RWPE2 (cell line): ENCODE measurements around the gene OR4D1.

ENCODE experiments used
- ATAC-seq: fragments of 200-7000 bp; cut with Tn5 transposase; 3 replicates; pipeline ENCODE4 v1.9.1; 2021; ENCODE audit warnings: low read depth
- DNase-seq: peaks from one replicate; pipeline ENCODE4 v3.0.0-alpha.2; 2020; ENCODE audit warnings: low spot score
- H3K27ac ChIP-seq: fragments of 450-650 bp; 2 replicates; pipeline ENCODE4 v1.5.1; 2017; ENCODE audit warnings: mild to moderate bottlenecking; ENCODE audit not compliant: poor library complexity, severe bottlenecking
- H3K27me3 ChIP-seq: fragments of 250-450 bp; sonication (Bioruptor Pico); 2 replicates; pipeline ENCODE4 v1.5.1; 2021; ENCODE audit warnings: mild to moderate bottlenecking, moderate library complexity; ENCODE audit not compliant: insufficient read depth, poor library complexity, severe bottlenecking
- H3K36me3 ChIP-seq: fragments of 250-450 bp; sonication (Bioruptor Pico); 2 replicates; pipeline ENCODE4 v1.5.1; 2020; ENCODE audit warnings: low read depth, mild to moderate bottlenecking, moderate library complexity
- H3K4me1 ChIP-seq: fragments of 250-450 bp; sonication (Bioruptor Pico); 2 replicates; pipeline ENCODE4 v1.5.1; 2021; ENCODE audit warnings: mild to moderate bottlenecking, moderate library complexity; ENCODE audit not compliant: insufficient read depth, poor library complexity, severe bottlenecking
- H3K4me3 ChIP-seq: fragments of 250-450 bp; sonication (Bioruptor Pico); 2 replicates; pipeline ENCODE4 v1.5.1; 2021; ENCODE audit warnings: mild to moderate bottlenecking, moderate library complexity; ENCODE audit not compliant: severe bottlenecking
- H3K9me3 ChIP-seq: fragments of 250-450 bp; sonication (Bioruptor Pico); 2 replicates; pipeline ENCODE4 v1.5.1; 2021; ENCODE audit warnings: mild to moderate bottlenecking, moderate library complexity; ENCODE audit not compliant: severe bottlenecking
- CTCF ChIP-seq: fragments of 450-650 bp; IDR thresholded peaks from one replicate; pipeline ENCODE4 v1.5.1; 2017; ENCODE audit warnings: mild to moderate bottlenecking, moderate library complexity; ENCODE audit not compliant: poor library complexity, severe bottlenecking

The OR4D1 gene

GRCh38 chr17:58174871-58175270 lies 26.7 kb downstream of the OR4D1 start:
- Histone ChIP-seq H3K27me3 (peaks cover 15% of the 10 kb centered on the region), H3K36me3 (no peaks in the 10 kb centered on the region), H3K4me1 (no peaks in the 10 kb centered on the region), H3K27ac (no peak overlapping the region), H3K9me3 (no peaks in the 10 kb centered on the region), H3K4me3 (no peak overlapping the region)
- no peak for DNase-seq
- no peak for TF ChIP-seq CTCF
- no peak for ATAC-seq

- Histone ChIP-seq H3K27ac (no peak overlapping the region), H3K4me1 (no peaks in the 10 kb centered on the region), H3K9me3 (no peaks in the 10 kb centered on the region), H3K4me3 (no peak overlapping the region), H3K36me3 (no peaks in the 10 kb centered on the region), H3K27me3 (peaks cover 6% of the 10 kb centered on the region)
- ATAC-seq (no peak), DNase-seq (no peak)
- TF ChIP-seq CTCF: no peak
These were observed 28.0 kb downstream of the OR4D1 start for GRCh38 chr17:58176200-58176599.

- Histone ChIP-seq H3K9me3 (no peaks in the 10 kb centered on the region), H3K4me1 (peaks cover 4% of the 10 kb centered on the region), H3K4me3 (no peak overlapping the region), H3K36me3 (no peaks in the 10 kb centered on the region), H3K27me3 (no peaks in the 10 kb centered on the region), H3K27ac (no peak overlapping the region)
- TF ChIP-seq CTCF: no peak
- no peak for DNase-seq
- no peak for ATAC-seq
These were observed 33.6 kb downstream of the OR4D1 start for GRCh38 chr17:58181796-58182195.

GRCh38 chr17:58183514-58183913 lies 35.3 kb downstream of the OR4D1 start:
- DNase-seq: no peak
- no peaks in the 10 kb centered on the region for H3K27me3 ChIP-seq
- H3K4me3 ChIP-seq: no peak overlapping the region
- H3K27ac ChIP-seq: no peak overlapping the region
- ATAC-seq: no peak
- peaks cover 4% of the 10 kb centered on the region for H3K4me1 ChIP-seq
- no peaks in the 10 kb centered on the region for H3K36me3 ChIP-seq
- H3K9me3 ChIP-seq: no peaks in the 10 kb centered on the region
- no peak for TF ChIP-seq CTCF

- H3K27ac ChIP-seq: peak overlapping the region; percentile 21
- no peak for DNase-seq
- ATAC-seq: peak; percentile 98
These were observed 36.3 kb downstream of the OR4D1 start for GRCh38 chr17:58184308-58184985.

More at GRCh38 chr17:58184308-58184985, 36.3 kb downstream of the OR4D1 start:
- TF ChIP-seq CTCF: no peak
- no peak overlapping the region for H3K4me3 ChIP-seq
- no peaks in the 10 kb centered on the region for H3K36me3 ChIP-seq
- H3K9me3 ChIP-seq: no peaks in the 10 kb centered on the region
- H3K4me1 ChIP-seq: peaks cover 4% of the 10 kb centered on the region
- H3K27me3 ChIP-seq: no peaks in the 10 kb centered on the region
